Measurements from ENCODE around the gene LAMA3. TPM values are rescaled to one million over a fixed set of nuclear protein-coding genes. Genes with fewer than 3 reads are reported as not detected.

Gene LAMA3
- total and polyA plus RNA-seq, 10 of the 15 experiments (the other 5 are each of a cell fraction or from before 2014, with no cell fraction given): 0.37 to 6.5 (median 5.4) TPM

- TF ChIP-seq PBX3 (IDR thresholded peaks at IDR 0.05; ENCODE audit: insufficient replicate concordance, low read depth, low read length) (no peak), ZNF217 (IDR thresholded peaks at IDR 0.05) (no peak), DPF2 (IDR thresholded peaks at IDR 0.05) (no peak)
Measured at GRCh38 chr18:23798249-23798648, 109.0 kb downstream of the LAMA3 start (continued).

GRCh38 chr18:23798824-23799223 lies 109.6 kb downstream of the LAMA3 start:
- H3K4me1 ChIP-seq (ENCODE audit: control insufficient read depth, insufficient read depth, low read length): no peaks in the 10 kb centered on the region
- in situ Hi-C loops (cut with MboI) (no loop called here), intact Hi-C loops (cut with micrococcal nuclease; ENCODE audit: unreplicated experiment) (no loop called here)
- BruUV-seq (replicated peaks): no TSS peak
- no peaks in the 10 kb centered on the region for H3K79me2 ChIP-seq (ENCODE audit: control insufficient read depth, insufficient read depth, low read length)
- no peak for DNase-seq (ENCODE audit: low read depth, low spot score)
- no peak overlapping the region for H3K9ac ChIP-seq (ENCODE audit: control insufficient read depth, insufficient read depth, low read length)
- no peak for FAIRE-seq
- POLR2A ChIA-PET: no interaction called here
- no peaks in the 10 kb centered on the region for H4K20me1 ChIP-seq (ENCODE audit: control insufficient read depth, insufficient read depth)
- H3K27me3 ChIP-seq (replicated peaks in 1 of 2; ENCODE audit: control insufficient read depth in 2 of 2, insufficient read depth in 2 of 2, low read length in 1 of 2): no peaks in the 10 kb centered on the region
- WGBS (ENCODE audit: insufficient coverage, insufficient replicate concordance, low lambda C conversion rate, missing lambda C conversion rate): 9% methylated on average over 3 of the region's 3 CpGs
- CTCF ChIA-PET: interaction anchor here (0.6 kb wide), 1 partner anchor 14 kb away, joined by 3 read pairs; no protein-coding TSS in a partner anchor
- TF ChIP-seq ZBTB11 (CRISPR knock-in tag; IDR thresholded peaks at IDR 0.05) (no peak), ZNF24 (IDR thresholded peaks at IDR 0.05) (no peak), ASH2L (IDR thresholded peaks at IDR 0.05; ENCODE audit: borderline replicate concordance, low read depth) (no peak), POLR2A (IDR thresholded peaks at IDR 0.05; ENCODE audit: low read depth, low read length) (no peak), PBX3 (IDR thresholded peaks at IDR 0.05; ENCODE audit: insufficient replicate concordance, low read depth, low read length) (no peak), DPF2 (IDR thresholded peaks at IDR 0.05) (no peak), CREM (IDR thresholded peaks at IDR 0.05; ENCODE audit: low read depth) (no peak), NR2C2 (IDR thresholded peaks at IDR 0.05; ENCODE audit: borderline replicate concordance, control insufficient read depth, insufficient read length, low read depth) (no peak), NFXL1 (IDR thresholded peaks at IDR 0.05; ENCODE audit: borderline replicate concordance) (no peak), JUND (IDR thresholded peaks at IDR 0.05; ENCODE audit: low read depth, low read length) (no peak), RB1 (IDR thresholded peaks at IDR 0.05; ENCODE audit: borderline replicate concordance) (no peak)
- no peaks in the 10 kb centered on the region; the same call in 2 of the 3 replicates for H3K9me3 ChIP-seq (replicated peaks; ENCODE audit: control insufficient read depth, insufficient read depth, low read length)
- RAD21 ChIA-PET (ENCODE audit: unreplicated experiment): no interaction called here
- H2AFZ ChIP-seq (ENCODE audit: control insufficient read depth, low read depth, low read length): no peak overlapping the region
- H3K36me3 ChIP-seq (ENCODE audit: control insufficient read depth in 2 of 2, insufficient read depth in 2 of 2, low read length in 1 of 2): no peaks in the 10 kb centered on the region
- SMC1A ChIA-PET (ENCODE audit: uncharacterized antibody, unreplicated experiment): no interaction called here
- H3K4me2 ChIP-seq (ENCODE audit: control insufficient read depth, insufficient read depth): no peak overlapping the region
- H3K27ac ChIP-seq (ENCODE audit: control insufficient read depth, insufficient read depth): no peak overlapping the region
- no peak overlapping the region for H3K4me3 ChIP-seq
- no peak for ATAC-seq

All from GM12878 (cell line).